Fibroblast of lung (primary cell): Measurements from ENCODE around the gene UMPS.
"Not testable (repeated sequence)": the region's sequence is repeated elsewhere in the genome, so short reads cannot be mapped to it uniquely, and the experiment has no call there.

Source experiments
- EZH2 ChIP-seq: IDR thresholded peaks from 2 replicates; pipeline ENCODE4 v1.5.1; 2012; ENCODE audit warnings: low read length, control low read depth, mild to moderate bottlenecking; ENCODE audit errors: missing control alignments
- TF ChIP-seq, protein P1 (sequence below), 2 donors: IDR thresholded peaks in 1 of 2; conservative IDR thresholded peaks in 1 of 2; 1 replicate in 1 of 2; 2 replicates in 1 of 2; pipeline ENCODE4 v1.5.1; 2011 to 2012; ENCODE audit warnings: low read length in 2 of 2, control low read depth in 1 of 2, inconsistent platforms in 1 of 2, low read depth in 1 of 2, mild to moderate bottlenecking in 1 of 2

GRCh38 chr3:124749877-124750276 is 19.6 kb downstream of the UMPS start:
- TF ChIP-seq, protein P1, sequence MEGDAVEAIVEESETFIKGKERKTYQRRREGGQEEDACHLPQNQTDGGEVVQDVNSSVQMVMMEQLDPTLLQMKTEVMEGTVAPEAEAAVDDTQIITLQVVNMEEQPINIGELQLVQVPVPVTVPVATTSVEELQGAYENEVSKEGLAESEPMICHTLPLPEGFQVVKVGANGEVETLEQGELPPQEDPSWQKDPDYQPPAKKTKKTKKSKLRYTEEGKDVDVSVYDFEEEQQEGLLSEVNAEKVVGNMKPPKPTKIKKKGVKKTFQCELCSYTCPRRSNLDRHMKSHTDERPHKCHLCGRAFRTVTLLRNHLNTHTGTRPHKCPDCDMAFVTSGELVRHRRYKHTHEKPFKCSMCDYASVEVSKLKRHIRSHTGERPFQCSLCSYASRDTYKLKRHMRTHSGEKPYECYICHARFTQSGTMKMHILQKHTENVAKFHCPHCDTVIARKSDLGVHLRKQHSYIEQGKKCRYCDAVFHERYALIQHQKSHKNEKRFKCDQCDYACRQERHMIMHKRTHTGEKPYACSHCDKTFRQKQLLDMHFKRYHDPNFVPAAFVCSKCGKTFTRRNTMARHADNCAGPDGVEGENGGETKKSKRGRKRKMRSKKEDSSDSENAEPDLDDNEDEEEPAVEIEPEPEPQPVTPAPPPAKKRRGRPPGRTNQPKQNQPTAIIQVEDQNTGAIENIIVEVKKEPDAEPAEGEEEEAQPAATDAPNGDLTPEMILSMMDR (conservative IDR thresholded peaks at IDR 0.05 in 1 of 2, IDR thresholded peaks at IDR 0.05 in 1 of 2; ENCODE audit: low read depth in 1 of 2, low read length in 2 of 2): not testable (repeated sequence)
- not testable (repeated sequence) for TF ChIP-seq EZH2
